ENCODE results near the gene PACRG.

Gene PACRG

DNA sequence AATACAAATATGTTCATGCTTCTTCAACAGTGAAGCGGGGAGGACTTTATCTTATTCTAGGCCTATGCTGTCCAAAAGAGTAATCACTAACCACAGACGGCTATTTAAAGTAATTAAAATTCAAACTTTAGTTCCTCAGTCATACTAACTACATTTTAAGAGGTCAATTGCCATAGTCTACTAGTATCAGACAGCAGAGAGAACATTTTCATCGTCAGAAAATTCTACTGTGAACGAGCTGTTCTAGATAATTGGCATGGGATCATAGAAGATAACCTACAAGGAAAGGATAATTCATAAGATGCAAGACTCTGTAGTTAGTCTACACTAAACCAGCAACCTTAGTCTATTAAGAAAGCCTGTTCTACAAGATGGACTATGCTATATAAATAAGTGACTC, 44.6 kb upstream of the PACRG start:
- Histone ChIP-seq H3K9me3 (no peaks in the 10 kb centered on the region), H3K36me3 (no peaks in the 10 kb centered on the region), H3K27ac (no peak overlapping the region), H3K27me3 (no peaks in the 10 kb centered on the region), H3K4me1 (ENCODE audit: control insufficient read depth in 1 of 2, insufficient read depth in 1 of 2, low read depth in 1 of 2, low read length in 1 of 2) (no peaks in the 10 kb centered on the region), H3K4me3 (ENCODE audit: low read depth in 1 of 2, low read length in 1 of 2) (no peak overlapping the region)
- TF ChIP-seq, protein P1, sequence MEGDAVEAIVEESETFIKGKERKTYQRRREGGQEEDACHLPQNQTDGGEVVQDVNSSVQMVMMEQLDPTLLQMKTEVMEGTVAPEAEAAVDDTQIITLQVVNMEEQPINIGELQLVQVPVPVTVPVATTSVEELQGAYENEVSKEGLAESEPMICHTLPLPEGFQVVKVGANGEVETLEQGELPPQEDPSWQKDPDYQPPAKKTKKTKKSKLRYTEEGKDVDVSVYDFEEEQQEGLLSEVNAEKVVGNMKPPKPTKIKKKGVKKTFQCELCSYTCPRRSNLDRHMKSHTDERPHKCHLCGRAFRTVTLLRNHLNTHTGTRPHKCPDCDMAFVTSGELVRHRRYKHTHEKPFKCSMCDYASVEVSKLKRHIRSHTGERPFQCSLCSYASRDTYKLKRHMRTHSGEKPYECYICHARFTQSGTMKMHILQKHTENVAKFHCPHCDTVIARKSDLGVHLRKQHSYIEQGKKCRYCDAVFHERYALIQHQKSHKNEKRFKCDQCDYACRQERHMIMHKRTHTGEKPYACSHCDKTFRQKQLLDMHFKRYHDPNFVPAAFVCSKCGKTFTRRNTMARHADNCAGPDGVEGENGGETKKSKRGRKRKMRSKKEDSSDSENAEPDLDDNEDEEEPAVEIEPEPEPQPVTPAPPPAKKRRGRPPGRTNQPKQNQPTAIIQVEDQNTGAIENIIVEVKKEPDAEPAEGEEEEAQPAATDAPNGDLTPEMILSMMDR (IDR thresholded peaks at IDR 0.05): no peak

DNA sequence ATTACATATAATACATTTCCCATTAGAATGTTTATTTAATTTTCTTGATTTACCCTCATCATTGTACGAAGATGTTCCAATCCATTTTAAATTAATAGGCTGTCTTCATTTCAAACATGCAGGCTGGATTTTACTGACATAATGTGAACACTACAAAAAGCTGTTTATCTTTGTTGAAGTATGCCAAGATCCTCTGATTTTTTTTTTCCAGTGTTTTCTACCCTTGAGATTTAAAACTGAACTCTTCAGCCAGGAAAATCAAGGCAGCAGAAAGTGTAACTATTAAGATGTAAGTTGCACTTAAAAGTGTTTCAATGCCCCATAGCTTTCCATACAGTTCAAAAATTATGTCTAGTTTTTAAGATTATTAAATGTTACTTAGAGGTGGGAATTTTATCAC, 43.7 kb upstream of the PACRG start:
- H3K4me1 ChIP-seq (ENCODE audit: control insufficient read depth in 1 of 2, insufficient read depth in 1 of 2, low read depth in 1 of 2, low read length in 1 of 2): no peaks in the 10 kb centered on the region
- H3K9me3 ChIP-seq: no peaks in the 10 kb centered on the region
- no peak overlapping the region for H3K27ac ChIP-seq
- no peaks in the 10 kb centered on the region for H3K27me3 ChIP-seq
- H3K4me3 ChIP-seq (ENCODE audit: low read depth in 1 of 2, low read length in 1 of 2): no peak overlapping the region
- TF ChIP-seq, protein P1 (IDR thresholded peaks at IDR 0.05): no peak
- no peaks in the 10 kb centered on the region for H3K36me3 ChIP-seq

- TF ChIP-seq, protein P1 (IDR thresholded peaks at IDR 0.05): no peak
- Histone ChIP-seq H3K4me1 (ENCODE audit: control insufficient read depth in 1 of 2, insufficient read depth in 1 of 2, low read depth in 1 of 2, low read length in 1 of 2) (no peaks in the 10 kb centered on the region), H3K27me3 (no peaks in the 10 kb centered on the region)
Observed at GRCh38 chr6:162684961-162685360, 42.8 kb upstream of the PACRG start.

GRCh38 chr6:162685586-162685985, 42.2 kb upstream of the PACRG start:
- H3K27me3 ChIP-seq: no peaks in the 10 kb centered on the region
- no peak overlapping the region for H3K27ac ChIP-seq
- no peaks in the 10 kb centered on the region for H3K4me1 ChIP-seq (ENCODE audit: control insufficient read depth in 1 of 2, insufficient read depth in 1 of 2, low read depth in 1 of 2, low read length in 1 of 2)
- no peaks in the 10 kb centered on the region for H3K36me3 ChIP-seq
- H3K9me3 ChIP-seq: no peaks in the 10 kb centered on the region
- no peak overlapping the region for H3K4me3 ChIP-seq (ENCODE audit: low read depth in 1 of 2, low read length in 1 of 2)
- TF ChIP-seq, protein P1 (IDR thresholded peaks at IDR 0.05): no peak

More at GRCh38 chr6:162684961-162685360, 42.8 kb upstream of the PACRG start:
- Histone ChIP-seq H3K36me3 (no peaks in the 10 kb centered on the region), H3K9me3 (no peaks in the 10 kb centered on the region), H3K4me3 (ENCODE audit: low read depth in 1 of 2, low read length in 1 of 2) (no peak overlapping the region), H3K27ac (no peak overlapping the region)

GRCh38 chr6:162688751-162689345, 38.9 kb upstream of the PACRG start:
- Histone ChIP-seq H3K9me3 (no peaks in the 10 kb centered on the region), H3K4me3 (ENCODE audit: low read depth in 1 of 2, low read length in 1 of 2) (no peak overlapping the region), H3K27ac (no peak overlapping the region), H3K4me1 (ENCODE audit: control insufficient read depth in 1 of 2, insufficient read depth in 1 of 2, low read depth in 1 of 2, low read length in 1 of 2) (no peaks in the 10 kb centered on the region), H3K27me3 (no peaks in the 10 kb centered on the region), H3K36me3 (no peaks in the 10 kb centered on the region)
- TF ChIP-seq, protein P1 (IDR thresholded peaks at IDR 0.05): no peak

All from neutrophil (primary cell).